ENCODE measurements around the gene SHPK. TPM values are rescaled to one million over a fixed set of nuclear protein-coding genes. Genes with fewer than 3 reads are reported as not detected.

SHPK gene
- total and polyA plus RNA-seq, 2 of the 4 experiments (the other 2 are of a cell fraction): 11.1 to 14.3 TPM

- intact Hi-C loops (cut with micrococcal nuclease) (no loop called here), dilution Hi-C loops (cut with HindIII; ENCODE audit: low sequenced_read_pairs, unreplicated experiment) (no loop called here)
- WGBS, 2 experiments (ENCODE audit: extremely low coverage in 2 of 2, insufficient read length in 1 of 2): 90% methylated on average over 7 of the region's 15 CpGs; no CpG with 5 or more reads in 1 of the 2 experiments
These were observed 45.8 kb downstream of the SHPK start for GRCh38 chr17:3590231-3590630.

More at GRCh38 chr17:3590231-3590630, 45.8 kb downstream of the SHPK start:
- Histone ChIP-seq H3K18ac (ENCODE audit: low read depth, low read length) (no peak overlapping the region), H2BK5ac (ENCODE audit: low read depth, low read length, poor library complexity, severe bottlenecking) (no peak overlapping the region), H3K4me2 (ENCODE audit: low read depth, low read length) (no peak overlapping the region), H3K27me3 (ENCODE audit: control insufficient read depth, insufficient read depth, low read length) (no peaks in the 10 kb centered on the region), H3K9me1 (ENCODE audit: insufficient read depth, low read length) (no peaks in the 10 kb centered on the region; the same call in 1 of the 2 replicates), H4K8ac (ENCODE audit: low read depth in 2 of 2, low read length in 2 of 2) (no peak overlapping the region), H3K23ac (ENCODE audit: low read depth, low read length) (no peak overlapping the region), H3K79me1 (ENCODE audit: low read depth in 1 of 2, low read length in 2 of 2) (no peaks in the 10 kb centered on the region), H3K4me1 (ENCODE audit: control insufficient read depth, insufficient read depth, low read length) (peaks cover 2% of the 10 kb centered on the region; the same call in 1 of the 2 replicates), H4K91ac (ENCODE audit: insufficient read depth, low read depth, low read length) (no peak overlapping the region), H2AFZ (replicated peaks; ENCODE audit: low read length, poor library complexity) (no peak overlapping the region), H3K9ac (ENCODE audit: low read depth, low read length) (no peak overlapping the region), H2BK120ac (ENCODE audit: low read depth, low read length) (no peak overlapping the region), H4K5ac (ENCODE audit: low read depth, low read length) (no peak overlapping the region), H2AK9ac (replicated peaks; ENCODE audit: low read depth, low read length, poor library complexity) (peak overlapping the region; percentile 61), H3K14ac (replicated peaks; ENCODE audit: low read depth, low read length) (no peak overlapping the region), H2AK5ac (ENCODE audit: low read depth, low read length) (no peak overlapping the region), H3K56ac (ENCODE audit: extremely low read depth, insufficient read depth, low read length) (no peak overlapping the region), H4K20me1 (ENCODE audit: insufficient read depth, low read length) (no peaks in the 10 kb centered on the region), H3K4me3 (ENCODE audit: insufficient read depth, low read depth, low read length) (no peak overlapping the region), H3K27ac (ENCODE audit: insufficient read depth, low read length) (no peak overlapping the region), H3K9me3 (ENCODE audit: control insufficient read depth, insufficient read depth, low read length) (no peaks in the 10 kb centered on the region), H3K4ac (ENCODE audit: low read depth, low read length) (no peak overlapping the region), H2BK20ac (ENCODE audit: low read depth, low read length) (no peak overlapping the region), H2BK15ac (ENCODE audit: low read depth, low read length) (no peak overlapping the region), H3K36me3 (ENCODE audit: control insufficient read depth, insufficient read depth, low read length) (peaks cover 9% of the 10 kb centered on the region; the same call in 1 of the 2 replicates)
- TF ChIP-seq ELK1 (IDR thresholded peaks at IDR 0.05; ENCODE audit: borderline replicate concordance, low read depth, low read length) (no peak), MAFK (IDR thresholded peaks at IDR 0.05; ENCODE audit: low read depth, low read length) (no peak), SMC3 (IDR thresholded peaks at IDR 0.05; ENCODE audit: low read depth, low read length) (no peak), USF2 (IDR thresholded peaks at IDR 0.05; ENCODE audit: low read depth, low read length) (no peak), BHLHE40 (IDR thresholded peaks at IDR 0.05; ENCODE audit: low read depth, low read length) (no peak), RAD21 (IDR thresholded peaks at IDR 0.05; ENCODE audit: low read length) (no peak), NFE2L2 (IDR thresholded peaks at IDR 0.05; ENCODE audit: low read depth, low read length) (no peak), CEBPB (IDR thresholded peaks at IDR 0.05; ENCODE audit: low read depth, low read length) (no peak), MAZ (IDR thresholded peaks at IDR 0.05; ENCODE audit: borderline replicate concordance, low read depth, low read length) (no peak), MXI1 (IDR thresholded peaks at IDR 0.05; ENCODE audit: borderline replicate concordance, low read depth, low read length) (no peak), CTCF (conservative IDR thresholded peaks at IDR 0.05; ENCODE audit: low read depth, low read length) (no peak), CHD1 (IDR thresholded peaks at IDR 0.05; ENCODE audit: low read depth, low read length) (no peak), POLR2A (IDR thresholded peaks at IDR 0.05; ENCODE audit: low read depth, low read length) (no peak), RCOR1 (IDR thresholded peaks at IDR 0.05; ENCODE audit: insufficient replicate concordance, low read length) (no peak), RFX5 (IDR thresholded peaks at IDR 0.05; ENCODE audit: low read depth, low read length) (no peak), FOS (IDR thresholded peaks at IDR 0.05; ENCODE audit: low read depth, low read length) (no peak)
- ATAC-seq (ENCODE audit: low read depth) (no peak), DNase-seq (no peak)
- no TSS peak for BruUV-seq (replicated peaks)
- ChIA-PET POLR2A (ENCODE audit: unreplicated experiment) (no interaction called here), CTCF (no interaction called here)
- in situ Hi-C loops (cut with MboI; ENCODE audit: low sequenced_read_pairs): no loop called here
